ENCODE results near the gene KIAA1614. TPM values are rescaled to one million over a fixed set of nuclear protein-coding genes. Genes with fewer than 3 reads are reported as not detected.

KIAA1614 gene, protein sequence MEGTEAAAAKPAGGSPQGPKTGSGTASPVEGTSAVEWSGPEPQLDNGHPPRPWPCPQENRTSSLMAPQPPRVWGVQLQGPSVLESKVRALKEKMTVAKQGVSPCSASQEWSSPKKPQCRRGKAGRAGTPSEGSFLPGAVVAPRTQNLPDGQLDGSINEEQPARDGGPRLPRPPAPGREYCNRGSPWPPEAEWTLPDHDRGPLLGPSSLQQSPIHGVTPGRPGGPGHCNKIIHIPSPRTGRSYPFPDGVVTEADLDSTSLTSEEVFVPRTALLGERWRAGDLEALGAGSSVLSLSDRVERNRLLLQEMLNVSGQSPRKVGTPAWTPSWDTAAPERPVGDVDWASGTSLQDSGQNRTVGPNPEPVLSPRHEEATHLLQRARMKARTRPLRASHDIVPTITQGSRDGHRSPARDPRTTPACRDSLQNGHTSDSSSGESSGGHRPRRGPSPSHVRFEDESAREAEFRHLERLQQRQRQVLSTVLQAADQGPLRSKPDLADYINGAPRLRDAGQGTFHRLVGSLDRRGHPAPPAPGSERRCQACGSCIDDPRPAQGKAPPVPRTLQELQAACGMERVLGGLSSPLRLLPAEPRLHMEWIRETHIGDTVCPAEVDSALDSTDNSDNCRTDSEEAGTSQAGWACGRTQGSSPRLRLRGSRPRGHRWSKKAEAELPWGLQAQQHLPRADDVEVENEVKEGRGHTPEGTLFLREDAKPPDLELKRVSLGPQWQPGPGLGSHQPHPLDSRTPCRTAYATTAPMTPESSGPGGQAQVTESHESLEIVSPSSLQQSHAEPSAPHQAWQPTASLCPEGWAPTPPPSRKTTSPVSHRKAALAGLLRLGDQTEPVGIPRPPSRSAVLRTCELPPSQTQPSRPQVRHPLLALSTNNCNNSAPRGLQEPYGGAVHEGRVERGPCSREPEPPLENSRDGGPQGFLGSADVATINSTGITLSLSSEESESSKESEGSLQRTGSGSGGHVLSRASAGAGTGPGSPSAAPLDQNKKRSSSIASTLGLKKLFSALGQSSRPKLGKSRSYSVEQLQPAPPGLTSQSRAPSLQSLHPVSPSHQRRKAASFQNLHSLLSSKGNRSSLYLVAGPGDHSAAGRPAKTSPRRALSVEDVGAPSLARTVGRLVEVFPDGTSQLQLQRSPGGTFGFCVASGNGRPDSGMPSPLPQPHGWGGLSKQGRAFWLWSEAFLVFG
- total RNA-seq: 1 to 10 TPM; 1.8 to 7.9 (median 5.5) TPM

DNA sequence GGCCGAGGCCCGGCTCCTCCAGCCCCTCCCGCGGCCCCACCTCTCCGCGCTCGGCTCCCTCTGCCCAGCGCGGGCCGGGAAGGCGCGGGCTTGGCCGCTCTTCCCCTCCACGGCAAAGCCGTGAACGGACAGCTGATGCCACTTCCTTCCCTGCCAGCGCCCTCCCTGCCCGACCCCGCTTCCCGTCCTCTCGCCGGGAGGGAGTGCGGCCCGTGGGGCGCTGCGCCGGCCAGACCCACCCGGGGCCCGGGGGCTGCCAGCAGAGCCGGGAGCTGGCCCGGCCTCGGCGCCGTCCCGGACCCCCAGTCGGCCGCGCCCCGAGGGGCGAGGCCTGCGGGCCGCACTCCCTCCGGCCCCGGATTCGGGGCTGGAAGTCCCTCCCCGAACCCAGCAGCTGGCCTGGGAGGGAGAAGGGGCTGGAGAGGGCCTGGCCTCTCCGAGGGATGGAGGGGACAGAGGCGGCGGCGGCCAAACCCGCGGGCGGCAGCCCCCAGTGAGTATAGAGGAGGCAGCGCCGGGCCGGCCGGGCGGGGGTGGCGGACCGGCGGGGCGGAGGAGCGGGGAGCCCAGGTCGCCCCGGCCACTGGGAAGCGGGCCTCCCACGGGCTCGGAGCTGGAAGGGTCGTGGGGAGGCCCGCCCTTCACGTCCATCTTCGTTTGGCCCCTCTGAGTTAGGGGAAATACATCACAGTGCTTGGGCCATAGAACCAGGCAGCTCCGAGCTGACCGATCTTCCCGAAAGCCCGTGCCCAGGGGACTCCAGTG lies at the start of gene KIAA1614:
KIAA1614 (plus strand) TSS at position 97 of the 765 bp plus-strand sequence; CDS start at position 444, 347 bp downstream.
- Histone ChIP-seq H3K27me3 (peaks cover 3% of the 10 kb centered on the region), H3K36me3 (peaks cover 3% of the 10 kb centered on the region), H3K27ac (peak within 1 kb of the TSS; percentile 78), H3K4me1 (peaks cover 10% of the 10 kb centered on the region), H3K4me3 (peak within 1 kb of the TSS; percentile 68), H3K9me3 (no peaks in the 10 kb centered on the region)
- DNase-seq (ENCODE audit: low spot score in 2 of 2): peak; percentile 67 to 79
- 16% methylated on average over 19 of the region's 76 CpGs for WGBS
- TF ChIP-seq, protein P1, sequence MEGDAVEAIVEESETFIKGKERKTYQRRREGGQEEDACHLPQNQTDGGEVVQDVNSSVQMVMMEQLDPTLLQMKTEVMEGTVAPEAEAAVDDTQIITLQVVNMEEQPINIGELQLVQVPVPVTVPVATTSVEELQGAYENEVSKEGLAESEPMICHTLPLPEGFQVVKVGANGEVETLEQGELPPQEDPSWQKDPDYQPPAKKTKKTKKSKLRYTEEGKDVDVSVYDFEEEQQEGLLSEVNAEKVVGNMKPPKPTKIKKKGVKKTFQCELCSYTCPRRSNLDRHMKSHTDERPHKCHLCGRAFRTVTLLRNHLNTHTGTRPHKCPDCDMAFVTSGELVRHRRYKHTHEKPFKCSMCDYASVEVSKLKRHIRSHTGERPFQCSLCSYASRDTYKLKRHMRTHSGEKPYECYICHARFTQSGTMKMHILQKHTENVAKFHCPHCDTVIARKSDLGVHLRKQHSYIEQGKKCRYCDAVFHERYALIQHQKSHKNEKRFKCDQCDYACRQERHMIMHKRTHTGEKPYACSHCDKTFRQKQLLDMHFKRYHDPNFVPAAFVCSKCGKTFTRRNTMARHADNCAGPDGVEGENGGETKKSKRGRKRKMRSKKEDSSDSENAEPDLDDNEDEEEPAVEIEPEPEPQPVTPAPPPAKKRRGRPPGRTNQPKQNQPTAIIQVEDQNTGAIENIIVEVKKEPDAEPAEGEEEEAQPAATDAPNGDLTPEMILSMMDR (IDR thresholded peaks at IDR 0.05): no peak
- no peak for TF ChIP-seq POLR2AphosphoS5 (IDR thresholded peaks at IDR 0.05)
- TF ChIP-seq POLR2A (IDR thresholded peaks at IDR 0.05): no peak
- no peak for TF ChIP-seq EP300 (IDR thresholded peaks at IDR 0.05)

DNA sequence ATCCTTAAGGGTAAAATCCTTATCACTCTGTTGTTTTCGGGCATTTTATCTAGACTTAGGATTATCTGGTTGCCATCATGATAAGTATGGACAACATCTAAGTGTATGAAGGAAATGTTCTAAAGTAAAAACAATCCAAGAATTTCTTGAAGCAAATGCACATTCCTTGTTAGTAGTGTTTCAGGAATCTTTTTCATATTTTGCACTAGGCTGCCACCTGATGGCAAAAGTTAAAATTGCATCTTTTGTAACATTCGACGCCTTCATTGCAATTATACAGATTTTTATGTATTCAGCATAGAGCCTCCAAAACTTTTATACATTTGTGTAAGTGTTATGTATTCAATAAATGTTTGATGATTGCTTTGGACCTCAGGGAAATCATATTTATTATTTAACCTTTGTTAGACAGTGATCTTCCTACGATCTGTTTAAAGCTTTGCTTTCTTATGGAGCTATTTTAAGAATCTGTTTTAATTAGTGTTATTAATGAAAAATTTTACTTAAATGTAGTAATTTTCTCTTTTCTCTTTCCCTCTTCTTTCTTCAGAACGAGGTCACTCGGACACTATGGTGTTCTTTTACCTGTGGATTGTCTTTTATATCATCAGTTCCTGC lies 49.4 kb upstream of the KIAA1614 start:
- H3K4me1 ChIP-seq: no peaks in the 10 kb centered on the region
- H3K36me3 ChIP-seq: peaks cover 16% of the 10 kb centered on the region
- H3K27ac ChIP-seq: no peak overlapping the region
- H3K27me3 ChIP-seq: no peaks in the 10 kb centered on the region
- TF ChIP-seq POLR2AphosphoS5 (IDR thresholded peaks at IDR 0.05) (no peak), POLR2A (IDR thresholded peaks at IDR 0.05) (no peak)
- TF ChIP-seq, protein P1 (IDR thresholded peaks at IDR 0.05): peak; percentile 52 to 58
- no peak overlapping the region for H3K4me3 ChIP-seq
- H3K9me3 ChIP-seq: no peaks in the 10 kb centered on the region
- DNase-seq (ENCODE audit: low spot score in 2 of 2): no peak
- 28% methylated on average over 6 of the region's 6 CpGs for WGBS

DNA sequence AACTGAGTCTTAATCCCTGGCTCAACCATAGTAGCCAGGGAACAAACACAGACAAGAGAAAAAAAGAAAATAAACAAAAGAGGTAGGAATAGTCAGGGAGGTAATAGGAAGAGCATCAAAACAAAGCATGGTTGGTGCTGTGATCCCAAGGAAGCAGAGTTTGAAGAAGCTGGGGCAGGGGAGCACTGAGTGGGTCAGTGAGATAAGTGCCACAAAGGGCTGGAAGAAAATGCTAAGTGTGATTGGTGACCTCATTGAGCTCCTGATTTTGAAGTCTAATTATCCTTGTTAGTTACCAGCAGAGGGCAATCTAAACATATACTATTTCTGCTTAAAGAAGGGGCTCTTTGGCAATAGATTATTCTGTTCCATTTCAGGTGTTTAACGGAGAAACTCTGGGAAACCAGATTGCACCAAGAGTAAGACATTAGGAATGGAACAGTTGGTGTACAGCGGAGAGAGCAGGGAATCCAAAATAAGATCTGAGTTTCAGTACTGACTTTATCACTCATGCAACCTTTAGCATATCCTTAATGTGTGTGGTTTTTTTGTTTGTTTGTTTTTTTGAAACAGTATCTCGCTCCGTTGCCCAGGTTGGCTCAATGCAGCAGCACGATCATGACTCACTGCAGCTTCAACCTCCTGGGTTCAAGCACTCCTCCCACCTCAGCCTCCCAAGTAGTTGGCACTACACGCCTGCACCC lies 30.7 kb upstream of the KIAA1614 start:
- H3K4me3 ChIP-seq: no peak overlapping the region
- H3K27ac ChIP-seq: no peak overlapping the region
- no peaks in the 10 kb centered on the region for H3K27me3 ChIP-seq
- no peaks in the 10 kb centered on the region for H3K4me1 ChIP-seq
- 63% methylated on average over 6 of the region's 6 CpGs for WGBS
- DNase-seq (ENCODE audit: low spot score in 2 of 2): no peak
- no peaks in the 10 kb centered on the region for H3K9me3 ChIP-seq
- H3K36me3 ChIP-seq: peaks cover 19% of the 10 kb centered on the region
- TF ChIP-seq POLR2AphosphoS5 (IDR thresholded peaks at IDR 0.05): no peak
- TF ChIP-seq EP300 (IDR thresholded peaks at IDR 0.05): no peak
- TF ChIP-seq, protein P1 (IDR thresholded peaks at IDR 0.05): no peak
- TF ChIP-seq POLR2A (IDR thresholded peaks at IDR 0.05): no peak

DNA sequence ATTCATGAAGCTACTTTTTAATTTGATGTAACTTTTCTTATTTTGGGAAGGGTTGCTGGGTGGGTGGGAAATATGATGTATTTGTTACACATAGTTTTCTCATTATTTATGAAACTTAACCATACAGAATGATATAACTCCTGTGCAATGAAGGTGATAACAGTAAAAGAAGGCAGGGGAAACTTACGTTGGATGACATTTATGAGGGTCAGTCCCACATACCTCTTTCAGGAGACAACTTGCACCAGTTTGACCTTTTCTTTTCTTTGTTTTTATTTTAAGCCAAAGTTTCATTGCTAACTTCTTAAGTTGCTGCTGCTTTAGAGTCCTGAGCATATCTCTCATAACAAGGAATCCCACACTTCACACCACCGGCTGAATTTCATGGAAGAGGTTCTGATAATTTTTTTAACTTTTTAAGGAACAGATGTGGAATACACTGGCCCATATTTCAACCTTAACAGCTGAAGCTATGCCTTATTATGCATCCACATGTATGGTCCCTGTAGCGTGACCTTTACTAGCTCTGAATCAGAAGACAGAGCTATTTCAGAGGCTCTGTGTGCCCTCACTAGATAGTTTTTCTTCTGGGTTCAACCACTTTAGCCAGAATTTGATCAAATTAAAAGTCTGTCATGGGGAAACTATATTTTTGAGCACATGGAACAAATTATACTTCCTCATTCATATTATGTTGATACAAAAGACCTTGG lies 28.0 kb upstream of the KIAA1614 start:
- H3K27me3 ChIP-seq: no peaks in the 10 kb centered on the region
- no peak overlapping the region for H3K27ac ChIP-seq
- no peaks in the 10 kb centered on the region for H3K9me3 ChIP-seq
- no peak for DNase-seq (ENCODE audit: low spot score in 2 of 2)
- H3K4me3 ChIP-seq: no peak overlapping the region
- TF ChIP-seq, protein P1 (IDR thresholded peaks at IDR 0.05): no peak
- TF ChIP-seq EP300 (IDR thresholded peaks at IDR 0.05) (no peak), POLR2AphosphoS5 (IDR thresholded peaks at IDR 0.05) (no peak), POLR2A (IDR thresholded peaks at IDR 0.05) (no peak)
- peaks cover 14% of the 10 kb centered on the region for H3K36me3 ChIP-seq
- no peaks in the 10 kb centered on the region for H3K4me1 ChIP-seq
- WGBS: 89% methylated on average over 3 of the region's 3 CpGs
